Kidney glomerular epithelial cell (primary cell): ENCODE results near the gene ARHGDIA.

Experiments
- DNase-seq: peaks from one replicate; lab custom pipeline; 2025; lab: John Stamatoyannopoulos, UW

ARHGDIA gene

DNA sequence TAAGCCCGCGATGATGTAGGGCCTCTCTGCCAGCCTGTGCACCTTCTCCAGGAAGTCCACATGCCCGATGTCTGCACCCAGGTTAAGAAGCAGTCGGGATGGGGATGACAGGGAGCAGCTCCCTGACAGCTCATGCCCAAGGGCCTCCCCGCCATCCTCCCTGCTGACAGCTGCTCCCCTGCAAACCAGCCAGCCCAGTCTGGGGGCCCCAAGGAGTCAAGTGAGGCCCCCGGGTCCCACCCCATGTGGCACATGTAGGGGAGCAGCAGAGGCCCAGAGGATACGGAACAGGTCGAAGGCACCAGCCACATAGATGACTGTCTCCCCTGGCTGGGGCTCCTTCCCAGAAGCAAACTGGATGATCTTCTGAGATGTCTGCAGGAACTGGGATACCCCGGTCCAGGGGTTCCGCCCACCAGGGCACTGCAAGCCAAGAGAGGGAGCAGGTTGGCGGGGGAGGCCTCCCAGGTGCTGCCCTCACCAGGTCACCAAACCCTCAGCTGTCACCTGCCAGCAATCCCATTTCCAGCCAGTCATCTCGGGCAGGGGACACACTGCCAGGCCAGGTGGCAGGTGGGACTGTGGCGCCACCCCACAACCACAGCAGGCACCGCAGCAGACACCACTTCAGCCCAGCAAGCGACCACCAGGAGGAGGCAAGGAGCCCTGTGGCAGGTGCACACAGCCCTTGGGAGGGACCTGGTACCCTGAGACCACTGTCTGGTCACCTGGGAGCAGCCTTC is 35.5 kb upstream of the ARHGDIA start:
- no peak for DNase-seq

DNA sequence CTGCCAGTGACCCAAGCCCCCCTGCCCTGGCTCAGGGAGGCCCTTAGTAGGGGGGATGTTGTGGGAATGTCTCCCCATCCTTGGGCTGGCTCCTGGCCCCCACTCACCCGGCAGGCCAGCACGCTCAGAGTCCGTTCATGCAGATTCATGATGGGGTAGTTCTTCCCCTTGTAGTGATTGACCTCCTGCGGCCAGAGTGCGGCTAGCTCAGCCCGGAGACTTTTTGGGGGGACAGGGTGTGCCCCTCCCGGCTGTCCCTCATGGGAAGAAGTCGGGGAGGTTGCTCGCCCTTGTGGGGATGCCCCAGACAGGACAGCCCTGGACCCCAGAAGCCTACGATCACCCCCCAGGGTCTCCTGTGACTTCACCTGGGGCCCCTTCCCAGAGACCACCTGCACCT is 34.9 kb upstream of the ARHGDIA start:
- no peak for DNase-seq

DNA sequence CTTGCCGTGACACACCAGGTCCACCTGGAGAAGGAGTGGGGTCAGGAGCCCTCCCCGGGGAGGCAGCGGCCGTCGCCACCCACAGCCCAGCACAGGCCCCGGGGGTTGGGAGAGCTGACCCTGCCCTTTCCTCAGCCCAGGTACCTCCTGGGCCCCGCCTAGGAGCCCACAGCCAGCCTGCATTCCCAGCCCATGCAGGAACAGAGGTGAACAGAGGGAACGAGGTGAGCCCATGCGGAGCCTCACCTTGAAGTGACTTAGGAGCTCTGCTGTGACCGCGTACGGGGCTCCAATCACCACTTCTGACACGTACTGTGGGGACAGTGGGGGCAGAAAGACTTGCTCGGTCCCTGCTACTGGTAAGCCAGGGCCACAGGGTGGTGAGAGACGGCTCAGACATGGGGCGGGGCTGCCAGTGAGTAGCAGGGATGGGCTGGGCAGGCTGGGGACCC is 34.3 kb upstream of the ARHGDIA start:
- DNase-seq: no peak

DNA sequence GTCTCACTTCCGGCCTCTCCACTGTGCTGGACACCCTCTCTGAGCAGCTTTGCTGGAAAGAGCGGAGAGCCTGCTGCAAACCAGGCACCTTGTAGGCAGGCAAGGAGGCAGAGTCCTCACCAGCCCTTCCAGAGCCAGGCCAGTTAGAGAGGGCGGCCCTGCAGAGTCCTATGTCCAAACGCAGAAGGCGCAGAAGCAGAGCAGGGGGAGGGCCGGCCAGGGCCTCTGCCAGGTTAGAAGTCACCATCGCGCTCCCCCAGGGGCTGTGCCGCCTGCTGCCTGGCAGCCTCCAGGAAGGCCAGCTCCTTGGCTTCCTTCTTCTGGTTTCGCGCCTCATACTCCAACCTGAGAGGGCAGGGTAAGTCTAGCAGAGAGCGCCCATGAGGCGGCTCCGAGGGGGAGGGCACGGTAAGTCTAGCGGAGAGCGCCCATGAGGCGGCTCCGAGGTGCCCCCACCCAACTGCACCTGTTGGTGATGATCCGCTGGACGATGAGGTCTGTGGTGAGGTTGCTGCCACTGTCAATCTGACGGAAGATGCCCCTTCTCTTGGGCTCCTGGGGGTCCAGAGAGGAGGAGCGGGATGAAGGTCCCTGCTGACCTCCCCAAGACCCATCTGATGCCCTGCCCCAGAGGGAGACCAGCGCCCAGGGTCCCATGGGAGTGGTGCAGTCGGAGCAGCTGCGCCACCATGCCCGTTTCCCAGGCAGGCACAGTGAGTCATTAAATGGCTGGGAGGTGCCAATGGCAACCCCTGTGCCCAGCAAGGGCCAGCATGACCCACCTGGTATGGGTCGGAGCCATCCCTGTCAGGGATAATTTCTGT is 33.7 kb upstream of the ARHGDIA start:
- no peak for DNase-seq

DNA sequence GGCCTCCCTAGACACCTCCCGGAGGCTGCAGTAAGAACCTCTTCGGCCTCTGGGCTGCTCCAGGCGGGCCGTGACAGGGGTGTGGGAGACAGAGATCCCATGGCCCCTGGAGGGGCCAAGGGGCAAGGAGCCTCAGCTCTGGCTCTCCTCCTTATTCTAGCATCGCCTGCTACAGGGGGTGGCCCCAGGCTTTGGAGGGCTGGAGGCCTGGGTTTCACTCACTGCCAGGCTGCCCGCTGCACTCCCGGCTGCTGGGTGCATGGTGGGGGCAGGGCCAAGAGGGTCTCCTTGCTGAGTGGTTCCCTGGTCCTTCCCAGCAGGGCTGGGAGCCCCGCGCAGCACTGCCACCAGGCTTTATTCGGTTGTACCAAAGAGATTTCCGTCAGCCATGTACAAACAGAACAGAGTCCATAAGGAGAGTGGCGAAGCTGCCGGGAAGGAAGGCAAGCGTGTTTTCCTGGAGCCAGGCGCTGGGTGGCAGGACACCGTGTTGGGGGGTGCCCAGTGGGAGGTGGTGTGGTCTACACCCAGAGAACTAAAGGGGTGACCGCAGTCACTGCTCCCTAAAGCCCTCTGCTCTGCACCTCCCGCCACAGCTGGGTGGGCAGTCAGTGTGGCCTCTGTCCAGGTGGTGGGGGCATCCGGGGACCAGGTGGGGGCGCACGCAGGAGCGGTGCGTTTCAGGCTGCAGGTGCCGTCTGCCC is 32.9 kb upstream of the ARHGDIA start:
- no peak for DNase-seq

DNA sequence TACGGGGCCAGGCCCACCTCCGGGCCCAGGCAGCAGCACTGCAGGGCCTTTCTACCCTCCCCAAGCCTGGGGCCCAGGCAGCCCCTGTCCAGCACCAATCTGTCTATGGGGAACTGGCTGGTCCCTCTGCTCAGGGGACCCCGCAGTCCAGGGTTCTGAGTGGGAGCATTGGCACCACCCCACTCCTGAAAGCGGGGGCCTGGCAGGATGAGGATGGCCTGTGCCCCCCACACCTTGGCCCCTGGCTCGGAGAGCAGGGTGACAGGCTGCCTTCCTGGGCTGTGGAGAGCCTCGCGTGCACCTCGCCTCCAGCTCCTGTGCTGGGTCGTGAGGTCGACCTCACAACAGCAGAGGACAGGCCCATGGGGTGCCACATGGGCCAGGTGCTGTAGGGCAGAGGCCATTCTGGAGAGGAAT is 32.3 kb upstream of the ARHGDIA start:
- DNase-seq: no peak

DNA sequence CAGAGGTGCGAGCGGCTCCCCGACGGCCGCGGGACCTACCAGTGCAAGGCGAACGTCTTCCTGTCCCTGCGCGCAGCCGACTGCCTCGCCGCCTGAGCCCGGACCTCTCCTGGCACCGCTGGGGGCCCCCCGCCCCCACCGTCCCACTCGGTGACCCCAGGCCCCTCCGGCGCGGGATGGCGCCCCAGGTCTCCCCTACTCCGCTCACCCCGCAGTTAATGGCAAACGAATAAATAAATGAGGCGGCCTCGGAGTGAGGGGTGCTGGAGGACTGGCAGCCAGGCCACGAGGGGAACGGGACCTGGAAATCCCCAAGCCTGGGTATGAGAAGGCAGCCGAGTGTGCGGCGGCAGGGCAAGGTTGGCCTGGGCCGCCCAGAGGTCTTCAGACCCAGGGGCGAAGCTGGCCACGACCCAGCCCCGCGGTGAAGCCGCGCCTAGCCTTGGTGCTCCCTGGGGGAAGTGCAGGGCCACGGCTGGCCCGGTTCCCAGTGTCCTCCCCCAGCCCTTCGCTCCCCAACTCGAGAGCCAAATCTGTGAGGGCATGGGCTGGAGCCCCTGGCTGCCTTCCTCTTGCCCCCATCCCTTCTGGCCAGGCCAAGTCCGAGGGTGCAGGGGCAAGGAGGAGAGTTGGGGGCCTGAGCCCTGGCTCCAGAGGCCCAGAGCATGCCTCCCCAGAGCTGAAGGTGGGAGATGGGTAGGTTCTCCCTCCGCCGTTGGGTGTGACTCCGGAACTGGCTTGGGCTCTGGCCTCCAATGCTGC is 31.7 kb upstream of the ARHGDIA start:
- DNase-seq: no peak

DNA sequence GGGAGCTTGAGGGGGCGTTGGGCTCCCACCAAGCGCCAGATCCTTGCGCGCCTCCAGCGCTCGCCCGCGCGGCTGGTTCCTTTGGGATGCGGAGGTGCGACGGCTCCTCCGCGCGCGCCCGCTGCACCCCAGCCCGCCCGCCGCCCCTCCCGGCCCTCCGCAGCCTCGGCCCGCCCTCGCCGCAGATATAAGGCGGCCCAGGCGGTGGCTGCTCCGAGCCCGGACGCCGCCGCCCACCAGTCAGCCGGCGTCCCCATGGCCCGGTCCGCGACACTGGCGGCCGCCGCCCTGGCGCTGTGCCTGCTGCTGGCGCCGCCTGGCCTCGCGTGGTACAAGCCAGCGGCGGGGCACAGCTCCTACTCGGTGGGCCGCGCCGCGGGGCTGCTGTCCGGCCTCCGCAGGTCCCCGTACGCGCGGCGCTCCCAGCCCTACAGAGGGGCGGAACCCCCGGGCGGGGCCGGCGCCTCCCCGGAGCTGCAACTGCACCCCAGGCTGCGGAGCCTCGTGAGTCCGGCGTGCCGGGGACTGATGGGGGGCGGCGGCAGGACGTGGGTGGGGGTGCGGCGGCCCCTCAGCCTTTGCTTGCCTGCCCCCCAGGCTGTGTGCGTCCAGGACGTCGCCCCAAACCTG is 31.0 kb upstream of the ARHGDIA start, which contains the start of gene NPB:
Gene NPB (plus strand): TSS at position 216 of the 630 bp plus-strand sequence. CDS start 40 bp downstream, at position 256.
- DNase-seq: no peak

DNA sequence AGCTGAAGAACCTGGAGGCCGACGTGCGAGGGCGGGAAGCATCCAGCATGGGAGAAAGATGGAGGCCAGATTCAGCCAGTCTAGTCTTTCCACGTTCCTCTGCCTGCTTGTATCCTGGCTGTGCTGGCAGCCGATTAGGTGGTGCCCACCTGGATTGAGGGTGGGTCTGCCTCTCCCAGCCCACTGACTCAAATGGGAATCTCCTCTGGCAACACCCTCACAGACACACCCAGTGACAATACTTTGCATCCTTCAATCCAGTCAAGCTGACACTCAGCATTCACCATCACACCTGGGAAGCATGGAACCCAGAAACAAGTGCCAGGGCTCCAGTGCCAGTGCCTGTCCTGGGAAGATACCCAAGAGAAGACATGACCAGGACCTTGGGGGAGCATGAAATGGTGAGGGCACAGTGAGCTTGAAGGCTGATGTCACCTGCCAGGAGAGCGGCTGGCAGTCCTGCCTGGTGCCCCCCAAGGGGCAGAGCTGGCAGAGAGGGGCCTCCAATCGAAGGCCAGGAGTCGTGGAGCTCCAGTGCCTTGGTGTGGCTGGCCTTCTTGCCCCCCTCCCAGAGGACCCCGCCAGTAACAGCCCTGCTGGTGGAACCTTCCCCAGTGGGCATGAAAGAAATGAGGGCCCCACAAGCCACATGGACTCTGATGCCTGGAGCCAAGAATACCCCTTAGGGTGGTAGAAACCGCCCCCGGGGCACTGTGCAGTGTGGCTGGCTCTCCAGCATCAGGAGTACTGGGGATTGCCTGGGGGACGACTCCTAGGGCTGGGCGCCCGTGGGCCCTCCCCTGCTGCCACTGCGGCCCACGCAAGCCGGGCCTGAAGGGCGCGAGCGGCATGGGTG is 30.3 kb upstream of the ARHGDIA start:
- no peak for DNase-seq

DNA sequence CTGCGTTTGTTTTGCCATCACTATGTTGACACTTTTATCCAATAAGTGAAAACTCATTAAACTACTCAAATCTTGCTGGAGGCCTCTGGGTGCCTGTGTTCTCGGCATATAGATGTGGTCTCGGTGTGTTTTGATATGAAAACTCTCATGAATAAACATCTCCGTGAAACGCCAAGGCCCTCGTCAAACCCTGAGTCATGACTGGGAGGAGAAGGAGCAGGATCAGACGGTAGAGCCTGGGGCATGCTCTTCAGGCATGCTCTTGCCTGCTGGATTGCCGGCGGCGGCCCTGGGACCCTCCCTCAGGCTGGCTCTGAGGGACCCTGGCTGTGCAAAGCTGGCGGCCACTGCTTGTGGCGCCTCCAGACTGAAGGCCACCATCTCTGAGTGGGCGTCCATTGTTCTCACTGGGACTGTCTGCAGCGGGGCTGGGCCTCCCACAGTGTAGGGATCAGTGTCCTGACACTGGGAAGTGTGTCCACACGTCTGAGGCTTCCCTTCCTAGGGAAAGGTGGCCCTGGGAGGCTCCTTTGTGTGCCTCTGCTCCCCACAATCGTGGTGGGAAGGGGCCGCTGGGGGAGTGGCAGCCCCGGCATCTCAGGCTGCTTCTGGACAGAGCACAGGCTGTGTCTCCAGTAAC is 29.2 kb upstream of the ARHGDIA start:
- DNase-seq: no peak

DNA sequence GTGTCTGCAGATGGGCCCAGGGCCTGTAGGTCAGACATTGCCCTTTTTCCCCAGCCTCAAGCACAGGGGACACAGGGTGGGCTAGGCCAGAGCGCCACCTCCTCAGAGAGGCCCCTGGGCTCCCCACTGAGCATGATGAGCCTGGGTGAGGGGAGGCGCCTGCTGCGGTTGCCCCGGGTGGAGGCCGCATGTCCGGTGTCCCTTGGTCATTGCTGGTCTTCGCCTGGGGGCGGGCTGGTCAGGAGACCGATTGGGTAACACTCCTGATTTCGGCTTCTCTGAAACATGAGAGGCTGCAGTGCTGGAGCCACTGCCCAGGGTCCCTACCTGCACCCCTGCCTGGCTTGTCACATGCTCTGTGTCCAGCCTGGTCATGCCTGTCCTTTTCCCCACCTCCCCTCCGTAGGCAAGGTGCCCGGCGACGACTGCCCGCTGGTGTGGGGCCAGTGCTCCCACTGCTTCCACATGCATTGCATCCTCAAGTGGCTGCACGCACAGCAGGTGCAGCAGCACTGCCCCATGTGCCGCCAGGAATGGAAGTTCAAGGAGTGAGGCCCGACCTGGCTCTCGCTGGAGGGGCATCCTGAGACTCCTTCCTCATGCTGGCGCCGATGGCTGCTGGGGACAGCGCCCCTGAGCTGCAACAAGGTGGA is 28.5 kb upstream of the ARHGDIA start:
- no peak for DNase-seq

DNA sequence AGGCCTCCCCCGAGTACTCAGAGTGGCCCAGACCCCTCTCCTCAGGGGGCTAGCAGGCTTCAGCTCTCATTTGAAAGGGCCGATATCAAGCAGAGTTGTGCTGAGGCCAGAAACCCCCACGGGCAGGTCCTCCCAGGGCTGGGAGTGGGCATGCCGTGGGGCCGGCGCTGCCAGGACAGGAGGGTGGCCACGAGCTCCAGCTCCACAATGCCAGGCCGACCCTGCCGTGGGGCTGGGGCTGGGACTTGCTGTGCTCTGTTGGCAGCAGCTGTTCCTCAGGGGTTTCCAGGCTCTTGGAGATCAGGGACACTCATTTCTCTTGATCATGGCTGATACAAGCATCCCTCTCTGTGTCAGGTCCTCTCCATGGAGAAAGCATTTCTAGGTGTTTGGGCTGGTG is 27.7 kb upstream of the ARHGDIA start:
- DNase-seq: no peak

DNA sequence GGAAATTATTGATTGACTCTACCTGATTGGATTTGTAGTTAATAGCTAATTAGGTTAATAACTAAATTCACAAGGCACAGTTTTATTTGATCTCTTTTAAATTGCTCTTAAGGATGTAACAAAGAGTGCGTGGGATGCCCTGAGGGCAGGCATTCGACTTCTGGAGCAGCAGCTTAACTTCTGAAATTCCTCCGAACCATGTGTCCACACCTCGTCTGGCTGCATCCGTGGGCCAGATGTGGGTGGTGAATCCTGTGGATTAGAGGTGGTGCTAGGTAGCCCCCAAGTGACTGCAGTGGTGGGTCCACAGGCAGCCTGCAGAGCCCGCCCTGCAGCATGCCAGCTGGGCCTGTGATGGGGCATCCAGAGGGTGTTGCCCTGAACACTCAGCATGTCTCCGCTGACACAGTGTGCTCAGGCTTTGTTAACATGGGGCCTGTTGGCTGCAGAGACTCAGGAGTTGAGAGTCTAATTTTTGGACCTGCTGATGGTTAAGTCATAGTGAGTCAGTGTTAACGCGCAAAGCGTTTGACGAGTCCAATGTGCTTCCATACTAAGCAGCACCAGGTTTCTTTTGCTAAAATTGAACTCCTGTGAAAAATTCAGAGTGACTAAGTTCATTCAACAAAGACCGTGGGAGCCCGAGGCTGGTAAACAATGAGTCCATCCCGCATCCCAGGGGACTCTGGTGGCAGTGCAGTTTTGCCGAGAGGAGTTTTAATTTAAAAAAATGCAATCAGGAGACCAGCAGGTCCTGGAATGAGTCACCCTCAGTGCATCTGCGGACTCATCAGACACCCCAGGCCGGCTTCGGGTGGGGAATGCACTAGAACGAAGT is 27.1 kb upstream of the ARHGDIA start:
- DNase-seq: no peak

DNA sequence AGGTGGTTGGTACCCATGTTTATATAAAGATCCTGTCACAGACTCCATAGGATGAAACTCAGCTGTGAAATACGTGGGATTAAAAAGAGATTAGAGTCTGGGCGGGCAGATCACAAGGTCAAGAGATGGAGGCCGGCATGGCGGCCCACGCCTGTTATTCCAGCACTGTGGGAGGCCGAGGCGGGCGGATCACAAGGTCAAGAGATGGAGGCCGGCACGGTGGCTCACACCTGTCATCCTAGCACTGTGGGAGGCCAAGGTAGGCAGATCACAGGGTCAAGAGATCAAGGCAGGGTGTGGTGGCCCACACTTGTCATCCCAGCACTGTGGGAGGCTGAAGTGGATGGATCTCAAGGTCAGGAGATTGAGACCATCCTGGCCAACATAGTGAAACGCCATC is 24.3 kb upstream of the ARHGDIA start:
- DNase-seq: no peak

DNA sequence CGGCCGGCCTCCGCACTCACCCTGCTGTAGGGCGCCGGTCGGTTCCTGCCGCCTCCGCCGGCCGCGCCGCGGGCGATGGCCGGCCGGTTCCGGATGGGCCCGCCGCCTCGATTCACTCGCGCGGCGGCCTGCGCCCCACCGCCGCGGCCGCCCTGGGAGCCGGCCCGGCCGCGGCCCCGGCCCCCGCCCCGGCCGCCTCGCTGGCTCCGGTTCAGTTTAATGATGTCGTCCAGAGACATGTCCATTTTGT is 20.1 kb upstream of the ARHGDIA start:
- no peak for DNase-seq

DNA sequence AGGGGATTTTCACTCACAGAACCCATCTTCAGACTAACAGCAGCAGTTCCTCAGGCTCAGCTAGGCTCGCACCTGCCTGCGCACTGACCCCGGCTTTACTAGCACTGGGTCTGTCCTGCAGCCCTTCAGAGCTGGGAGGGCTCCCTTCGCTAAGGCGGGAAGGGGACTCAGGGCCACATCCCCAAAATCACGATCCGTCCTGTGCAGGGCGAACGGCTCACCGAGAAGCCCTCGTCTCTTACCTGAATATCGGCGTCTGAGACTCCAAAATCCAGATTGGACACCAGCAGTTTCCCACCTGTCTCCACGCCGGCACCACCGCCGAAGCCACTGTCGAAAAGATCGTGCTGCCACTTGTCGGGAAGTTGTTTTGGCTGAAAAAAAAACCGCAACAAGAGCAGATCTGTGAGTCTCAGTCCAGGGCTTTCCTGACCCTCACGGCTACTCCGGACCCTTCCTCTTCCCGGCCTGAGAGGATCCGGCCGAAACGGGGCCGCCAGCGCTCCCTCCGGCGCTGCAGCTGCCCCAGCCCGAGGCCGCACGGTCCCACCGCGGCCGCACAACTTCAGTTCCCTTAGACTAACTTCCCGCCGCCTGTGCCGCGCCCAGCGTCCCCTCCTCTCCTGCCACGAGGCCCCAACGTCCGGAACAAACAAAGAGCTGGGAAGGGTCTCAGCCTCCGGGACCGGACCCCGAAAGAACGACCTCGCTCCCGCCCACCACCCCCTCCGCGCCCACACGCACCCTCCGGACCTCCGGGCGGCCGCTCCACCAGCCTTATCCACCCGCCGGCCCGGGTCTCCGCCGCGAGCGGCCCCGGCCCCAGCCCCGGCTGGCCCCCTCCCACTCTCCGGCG is 19.5 kb upstream of the ARHGDIA start:
- DNase-seq: no peak

DNA sequence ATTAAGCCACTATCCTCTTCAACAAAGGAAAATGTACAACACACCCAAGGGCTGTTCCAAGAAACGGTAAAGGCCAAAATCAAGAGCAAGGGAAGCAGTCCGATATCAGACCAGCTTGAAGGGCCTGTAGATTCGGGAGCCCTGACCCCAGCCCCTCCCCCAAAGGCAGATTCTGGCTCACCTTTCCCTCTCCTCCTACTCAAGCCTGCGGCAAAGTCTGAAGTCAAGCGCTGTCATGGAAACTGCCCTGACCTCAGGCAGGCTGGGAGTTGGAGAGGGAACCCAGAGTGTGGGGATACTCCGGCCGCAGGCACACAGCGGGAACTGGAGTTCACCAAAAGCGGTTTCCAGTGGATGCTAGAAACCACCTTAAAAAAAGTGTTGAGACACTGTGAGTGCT is 18.5 kb upstream of the ARHGDIA start:
- no peak for DNase-seq
